Transverse colon (tissue), 4 donors: ENCODE data around the gene ISOC1. TPM values are rescaled to one million over a fixed set of nuclear protein-coding genes. Genes with fewer than 3 reads are reported as not detected.

ENCODE experiments used
- DNase-seq: peaks from one replicate; pipeline ENCODE4 v3.0.0-alpha.2; 2019
- H3K27ac ChIP-seq, 4 donors: fragments of 200-600 bp; sonication (generic); 2 replicates each; pipeline ENCODE4 v1.5.1; 2016 to 2018; ENCODE audit warnings: inconsistent platforms in 4 of 4
- H3K27me3 ChIP-seq: fragments of 200-600 bp; sonication (generic); 2 replicates; pipeline ENCODE4 v1.5.1; 2017; ENCODE audit warnings: inconsistent platforms
- H3K36me3 ChIP-seq, 4 donors: fragments of 200-600 bp; sonication (generic); 2 replicates each; pipeline ENCODE4 v1.5.1; 2017 to 2019; ENCODE audit warnings: inconsistent platforms in 4 of 4
- H3K4me1 ChIP-seq, 4 donors: fragments of 200-600 bp; sonication (generic); 2 replicates each; pipeline ENCODE4 v1.5.1; 2017 to 2020; ENCODE audit warnings: inconsistent platforms in 4 of 4
- H3K4me3 ChIP-seq, 4 donors: fragments of 200-600 bp; sonication (generic); 1 replicate in 1 of 4; 2 replicates in 3 of 4; pipeline versions ENCODE4 v1.5.1 to v1.6.1; 2017 to 2019; ENCODE audit warnings: inconsistent platforms in 4 of 4
- H3K9me3 ChIP-seq, 2 donors: fragments of 200-600 bp; sonication (generic); 2 replicates each; pipeline ENCODE4 v1.5.1; 2017 to 2019; ENCODE audit warnings: inconsistent platforms in 2 of 2
- EP300 ChIP-seq: sonication (generic); formaldehyde crosslinking; IDR thresholded peaks from one replicate; pipeline ENCODE4 v1.6.1; 2017; ENCODE audit warnings: antibody characterized with exemption, low read depth
- POLR2A ChIP-seq: fragments of 450-650 bp; IDR thresholded peaks from one replicate; pipeline ENCODE4 v1.6.1; 2016; ENCODE audit warnings: antibody characterized with exemption, mild to moderate bottlenecking, moderate library complexity
- POLR2AphosphoS5 ChIP-seq, 3 donors: sonication (generic); formaldehyde crosslinking; IDR thresholded peaks; one replicate each; pipeline ENCODE4 v1.6.1; 2016; ENCODE audit warnings: antibody characterized with exemption in 3 of 3
- WGBS, 2 donors: methylation state at CpG; one replicate each; pipeline ENCODE4 v1.1.5; 2018; ENCODE audit warnings: low coverage in 1 of 2; 5-methylcytosine and 5-hydroxymethylcytosine counted together
- in situ Hi-C, 4 donors: fragments of 200-750 bp; cut with MboI; loops; one replicate each; pipeline versions ENCODE4 v1.15.0 to v1.15.1; 2017; ENCODE audit warnings: low sequenced_read_pairs in 3 of 4, low pct_ligation_motif_present in 1 of 4, low pct_unique_long_range_greater_than_20kb in 1 of 4
- intact Hi-C: fragments of 100-400 bp; cut with DNase I; formaldehyde crosslinking; loops from one replicate; pipeline ENCODE4 v1.15.1; 2023; ENCODE audit warnings: low total_unique reads
- small RNA-seq, 4 donors: library from RNA; depleted of rRNA; stranded (forward); fragments of <200 nt; gene quantifications; one replicate each; pipeline ENCODE3, GENCODE V24; 2016
- total RNA-seq, 4 donors: library from RNA; depleted of rRNA; stranded (reverse); fragments of >200 nt; gene quantifications; one replicate each; pipeline ENCODE4 v1.1.0, GENCODE V29; 2016
- TF ChIP-seq, protein P1 (sequence below), 5 experiments: fragments of 200-600 bp in 3 of 5; fragments of 450-650 bp in 2 of 5; sonication (generic) in 3 of 5; IDR thresholded peaks; 1 replicate in 2 of 5; 2 replicates in 3 of 5; pipeline ENCODE4 v1.5.1; 2016 to 2017; ENCODE audit warnings: antibody characterized with exemption in 5 of 5, inconsistent platforms in 3 of 5, mild to moderate bottlenecking in 2 of 5, moderate library complexity in 1 of 5

The ISOC1 gene
- total RNA-seq, 4 donors from 2014 or later = 18.7 to 57.1 (median 32.7) TPM

DNA sequence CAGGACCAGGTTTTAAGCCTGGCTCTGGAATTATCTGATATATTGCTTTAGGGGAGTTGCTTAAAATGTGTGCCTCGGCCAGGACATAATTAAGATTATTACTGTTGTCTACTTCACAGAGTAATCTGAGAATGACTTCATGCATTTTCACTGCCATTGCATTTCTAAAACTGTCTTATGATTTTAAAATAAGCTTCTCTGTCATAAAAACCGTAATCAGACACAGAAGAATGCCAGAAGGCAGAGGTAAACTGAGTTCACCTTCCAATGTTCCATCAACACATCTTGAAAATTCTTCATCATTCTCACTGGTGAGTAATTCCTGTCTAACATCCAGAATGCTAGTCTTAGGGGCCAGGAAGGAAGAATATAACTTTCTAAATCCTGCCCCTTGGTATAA lies 47.1 kb downstream of the ISOC1 start:
- 66 to 69% methylated on average over 2 of the region's 2 CpGs for WGBS, 2 donors
- Histone ChIP-seq H3K4me3 (no peak overlapping the region), H3K9me3 (no peaks in the 10 kb centered on the region), H3K27me3 (no peaks in the 10 kb centered on the region), H3K36me3 (no peaks in the 10 kb centered on the region), H3K27ac (no peak overlapping the region), H3K4me1 (no peaks in the 10 kb centered on the region)
- no peak for DNase-seq
- intact Hi-C loops = no loop called here
- in situ Hi-C loops = no loop called here
- no peak for TF ChIP-seq EP300
- TF ChIP-seq POLR2AphosphoS5 (IDR thresholded peaks at IDR 0.05) = no peak
- TF ChIP-seq, protein P1, sequence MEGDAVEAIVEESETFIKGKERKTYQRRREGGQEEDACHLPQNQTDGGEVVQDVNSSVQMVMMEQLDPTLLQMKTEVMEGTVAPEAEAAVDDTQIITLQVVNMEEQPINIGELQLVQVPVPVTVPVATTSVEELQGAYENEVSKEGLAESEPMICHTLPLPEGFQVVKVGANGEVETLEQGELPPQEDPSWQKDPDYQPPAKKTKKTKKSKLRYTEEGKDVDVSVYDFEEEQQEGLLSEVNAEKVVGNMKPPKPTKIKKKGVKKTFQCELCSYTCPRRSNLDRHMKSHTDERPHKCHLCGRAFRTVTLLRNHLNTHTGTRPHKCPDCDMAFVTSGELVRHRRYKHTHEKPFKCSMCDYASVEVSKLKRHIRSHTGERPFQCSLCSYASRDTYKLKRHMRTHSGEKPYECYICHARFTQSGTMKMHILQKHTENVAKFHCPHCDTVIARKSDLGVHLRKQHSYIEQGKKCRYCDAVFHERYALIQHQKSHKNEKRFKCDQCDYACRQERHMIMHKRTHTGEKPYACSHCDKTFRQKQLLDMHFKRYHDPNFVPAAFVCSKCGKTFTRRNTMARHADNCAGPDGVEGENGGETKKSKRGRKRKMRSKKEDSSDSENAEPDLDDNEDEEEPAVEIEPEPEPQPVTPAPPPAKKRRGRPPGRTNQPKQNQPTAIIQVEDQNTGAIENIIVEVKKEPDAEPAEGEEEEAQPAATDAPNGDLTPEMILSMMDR (IDR thresholded peaks at IDR 0.05) = no peak
- no peak for TF ChIP-seq POLR2A

DNA sequence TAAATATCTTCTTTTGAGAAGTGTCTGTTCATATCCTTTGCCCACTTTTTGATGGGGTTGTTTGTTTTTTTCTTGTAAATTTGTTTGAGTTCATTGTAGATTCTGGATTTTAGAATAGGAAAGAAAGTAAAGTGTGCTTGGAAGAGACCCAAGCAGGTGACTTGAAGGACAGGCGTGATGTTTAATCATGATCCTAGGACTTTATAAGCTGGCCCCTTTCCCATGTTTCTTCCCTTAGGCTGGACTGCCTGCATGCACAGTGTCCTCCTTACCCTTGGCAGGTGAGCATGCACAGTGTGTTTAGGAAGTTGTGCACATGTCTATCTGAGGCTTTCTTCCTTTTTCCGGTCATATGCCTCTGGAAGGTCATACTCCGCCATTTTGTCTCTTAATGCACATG lies 61.3 kb downstream of the ISOC1 start:
- intact Hi-C loops (loop anchor here (10.0 kb wide), 1 partner anchor 1911 kb away; no protein-coding TSS in a partner anchor), in situ Hi-C loops (no loop called here)
- Histone ChIP-seq H3K4me3 (no peak overlapping the region), H3K4me1 (no peaks in the 10 kb centered on the region), H3K27ac (no peak overlapping the region), H3K27me3 (no peaks in the 10 kb centered on the region), H3K9me3 (no peaks in the 10 kb centered on the region), H3K36me3 (no peaks in the 10 kb centered on the region)
- DNase-seq = no peak
- WGBS, 2 donors = 88 to 100% methylated on average over 2 to 3 of the region's 3 CpGs
- TF ChIP-seq, protein P1 (IDR thresholded peaks at IDR 0.05) = no peak
- TF ChIP-seq EP300 (no peak), POLR2AphosphoS5 (IDR thresholded peaks at IDR 0.05) (no peak), POLR2A (no peak)

DNA sequence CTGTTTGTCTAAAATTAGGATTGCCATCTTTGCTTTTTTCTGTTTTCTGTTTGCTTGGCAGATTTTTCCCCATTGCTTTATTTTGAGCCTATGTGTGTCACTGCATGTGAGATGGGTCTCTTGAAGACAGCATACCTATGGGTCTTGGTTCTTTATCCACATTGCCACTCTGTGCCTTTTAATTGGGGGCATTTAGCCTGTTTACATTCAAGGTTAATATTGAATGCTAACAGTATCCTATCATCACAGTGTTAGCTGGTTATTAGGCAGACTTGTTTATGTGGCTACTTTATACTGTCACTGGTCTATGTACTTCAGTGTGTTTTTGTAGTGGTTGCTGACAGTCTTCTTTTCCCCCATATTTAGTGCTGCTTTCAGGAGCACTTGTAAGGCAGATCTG lies 67.3 kb downstream of the ISOC1 start:
- no peak overlapping the region for H3K4me3 ChIP-seq
- H3K4me1 ChIP-seq = no peaks in the 10 kb centered on the region
- H3K9me3 ChIP-seq = peaks cover 4 to 6% of the 10 kb centered on the region in 2 donors
- H3K27ac ChIP-seq = no peak overlapping the region
- no peak for DNase-seq
- H3K27me3 ChIP-seq = no peaks in the 10 kb centered on the region
- intact Hi-C loops = no loop called here
- no peaks in the 10 kb centered on the region for H3K36me3 ChIP-seq
- TF ChIP-seq POLR2AphosphoS5 (IDR thresholded peaks at IDR 0.05) (no peak), EP300 (no peak), POLR2A (no peak)
- TF ChIP-seq, protein P1 (IDR thresholded peaks at IDR 0.05) = no peak
- in situ Hi-C loops = no loop called here

Small RNAs within 50 kb of the gene (small RNA-seq; reads per million reads assigned to genes)
- gene MIR4633 = 0 reads per million in 4 donors

Other genes starting within 250 kb of the ISOC1 start
- under 1 TPM in 2 of 4 donors, not detected in 2; 0.27 to 0.64 TPM for gene SLC27A6, start 129.3 kb upstream of the ISOC1 start, total RNA-seq